Measurements from ENCODE around the gene FAM50B. TPM values are rescaled to one million over a fixed set of nuclear protein-coding genes. Genes with fewer than 3 reads are reported as not detected.

Gene FAM50B
- total RNA-seq, 6 experiments from 2014 or later = 3.6 to 11.1 (median 8.5) TPM

- Histone ChIP-seq H3K4me3 (no peak overlapping the region), H3K9me3 (no peaks in the 10 kb centered on the region), H3K27me3 (no peaks in the 10 kb centered on the region), H3K27ac (peak overlapping the region in 2 of 3 donors; percentile 74 to 86), H3K36me3 (no peaks in the 10 kb centered on the region), H3K4me1 (peaks cover 0 to 47% (median 23%) of the 10 kb centered on the region in 4 donors)
- DNase-seq (no peak), ATAC-seq (peak in 1 of 4 donors; percentile 8)
- WGBS (ENCODE audit: insufficient coverage, low coverage, low lambda C conversion rate, missing lambda C conversion rate) = 44% methylated on average over 2 of the region's 4 CpGs
- no peak for TF ChIP-seq CTCF (IDR thresholded peaks at IDR 0.05)
- TF ChIP-seq POLR2A (IDR thresholded peaks at IDR 0.05) = no peak
- intact Hi-C loops (cut with DNase I) = no loop called here
These were observed 23.9 kb downstream of the FAM50B start for GRCh38 chr6:3873051-3873450.

GRCh38 chr6:3874069-3874468 lies 24.9 kb downstream of the FAM50B start:
- Histone ChIP-seq H3K27me3 (no peaks in the 10 kb centered on the region), H3K4me1 (peaks cover 0 to 46% (median 21%) of the 10 kb centered on the region in 4 donors), H3K4me3 (no peak overlapping the region), H3K36me3 (no peaks in the 10 kb centered on the region), H3K27ac (peak overlapping the region in 1 of 3 donors; percentile 86), H3K9me3 (no peaks in the 10 kb centered on the region)
- no peak for DNase-seq
- TF ChIP-seq CTCF (IDR thresholded peaks at IDR 0.05) = no peak
- no peak for TF ChIP-seq POLR2A (IDR thresholded peaks at IDR 0.05)
- no peak for ATAC-seq
- WGBS (ENCODE audit: insufficient coverage, low coverage, low lambda C conversion rate, missing lambda C conversion rate) = 51% methylated on average over 4 of the region's 4 CpGs
- intact Hi-C loops (cut with DNase I) = no loop called here

- Histone ChIP-seq H3K4me1 (peaks cover 0 to 36% (median 14%) of the 10 kb centered on the region in 4 donors), H3K27me3 (no peaks in the 10 kb centered on the region), H3K9me3 (no peaks in the 10 kb centered on the region), H3K27ac (no peak overlapping the region), H3K36me3 (no peaks in the 10 kb centered on the region), H3K4me3 (no peak overlapping the region)
- TF ChIP-seq POLR2A (IDR thresholded peaks at IDR 0.05) (no peak), CTCF (IDR thresholded peaks at IDR 0.05) (no peak)
- no peak for ATAC-seq
- intact Hi-C loops (cut with DNase I) = no loop called here
- DNase-seq = no peak
- WGBS (ENCODE audit: insufficient coverage, low coverage, low lambda C conversion rate, missing lambda C conversion rate) = 95% methylated on average over 5 of the region's 5 CpGs
These were observed 26.3 kb downstream of the FAM50B start for GRCh38 chr6:3875486-3875885.

GRCh38 chr6:3876101-3876500 lies 26.9 kb downstream of the FAM50B start:
- no peak for DNase-seq
- Histone ChIP-seq H3K9me3 (no peaks in the 10 kb centered on the region), H3K4me3 (no peak overlapping the region), H3K27ac (no peak overlapping the region), H3K4me1 (peaks cover 0 to 36% (median 11%) of the 10 kb centered on the region in 4 donors), H3K27me3 (no peaks in the 10 kb centered on the region), H3K36me3 (no peaks in the 10 kb centered on the region)
- TF ChIP-seq CTCF (IDR thresholded peaks at IDR 0.05) = no peak
- TF ChIP-seq POLR2A (IDR thresholded peaks at IDR 0.05) = no peak
- intact Hi-C loops (cut with DNase I) = no loop called here
- ATAC-seq = no peak
- WGBS (ENCODE audit: insufficient coverage, low coverage, low lambda C conversion rate, missing lambda C conversion rate) = 84% methylated on average over 6 of the region's 10 CpGs

- ATAC-seq (no peak), DNase-seq (no peak)
- intact Hi-C loops (cut with DNase I) = no loop called here
- Histone ChIP-seq H3K36me3 (no peaks in the 10 kb centered on the region), H3K4me1 (peaks cover 0 to 34% (median 9%) of the 10 kb centered on the region in 4 donors), H3K27me3 (no peaks in the 10 kb centered on the region), H3K9me3 (no peaks in the 10 kb centered on the region), H3K27ac (no peak overlapping the region), H3K4me3 (no peak overlapping the region)
- 72% methylated on average over 4 of the region's 4 CpGs for WGBS (ENCODE audit: insufficient coverage, low coverage, low lambda C conversion rate, missing lambda C conversion rate)
- TF ChIP-seq CTCF (IDR thresholded peaks at IDR 0.05) (no peak), POLR2A (IDR thresholded peaks at IDR 0.05) (no peak)
These were observed 27.7 kb downstream of the FAM50B start for GRCh38 chr6:3876866-3877265.

Measured in right lobe of liver (tissue), 6 donors.